Measurements from ENCODE around the gene NECAP2.

GRCh38 chr1:16468558-16468957 lies 28.0 kb downstream of the NECAP2 start:
- no peak for TF ChIP-seq CTCF (conservative IDR thresholded peaks at IDR 0.05; ENCODE audit: low read depth, low read length)
- TF ChIP-seq FOS (IDR thresholded peaks at IDR 0.05; ENCODE audit: low read depth, low read length), result no peak
- TF ChIP-seq CHD1 (IDR thresholded peaks at IDR 0.05; ENCODE audit: low read depth, low read length), result no peak
- TF ChIP-seq POLR2A (IDR thresholded peaks at IDR 0.05; ENCODE audit: low read depth, low read length), result no peak
- TF ChIP-seq RAD21 (IDR thresholded peaks at IDR 0.05; ENCODE audit: low read length), result no peak
- no peak for TF ChIP-seq MAFK (IDR thresholded peaks at IDR 0.05; ENCODE audit: low read depth, low read length)
- no peak for TF ChIP-seq MAZ (IDR thresholded peaks at IDR 0.05; ENCODE audit: borderline replicate concordance, low read depth, low read length)
